Cardiac fibroblast (primary cell): Measurements from ENCODE around the gene RFWD3.

Experiments used
- DNase-seq, 2 donors: peaks; one replicate each; pipeline versions ENCODE4 v3.0.0 to v3.0.0-alpha.2; 2010; ENCODE audit warnings: low read depth in 2 of 2
- H3K4me3 ChIP-seq, 2 donors: replicated peaks in 1 of 2; 1 replicate in 1 of 2; 2 replicates in 1 of 2; pipeline ENCODE4 v1.5.1; 2011; ENCODE audit warnings: low read depth in 2 of 2, low read length in 2 of 2, mild to moderate bottlenecking in 2 of 2, moderate library complexity in 1 of 2
- TF ChIP-seq, protein P1 (sequence below): IDR thresholded peaks from one replicate; pipeline ENCODE4 v1.5.1; 2011; ENCODE audit warnings: low read depth, mild to moderate bottlenecking, low read length, inconsistent platforms

RFWD3 gene

GRCh38 chr16:74635303-74635702, 31.4 kb downstream of the RFWD3 start:
- H3K4me3 ChIP-seq: no peak overlapping the region
- no peak for DNase-seq
- TF ChIP-seq, protein P1, sequence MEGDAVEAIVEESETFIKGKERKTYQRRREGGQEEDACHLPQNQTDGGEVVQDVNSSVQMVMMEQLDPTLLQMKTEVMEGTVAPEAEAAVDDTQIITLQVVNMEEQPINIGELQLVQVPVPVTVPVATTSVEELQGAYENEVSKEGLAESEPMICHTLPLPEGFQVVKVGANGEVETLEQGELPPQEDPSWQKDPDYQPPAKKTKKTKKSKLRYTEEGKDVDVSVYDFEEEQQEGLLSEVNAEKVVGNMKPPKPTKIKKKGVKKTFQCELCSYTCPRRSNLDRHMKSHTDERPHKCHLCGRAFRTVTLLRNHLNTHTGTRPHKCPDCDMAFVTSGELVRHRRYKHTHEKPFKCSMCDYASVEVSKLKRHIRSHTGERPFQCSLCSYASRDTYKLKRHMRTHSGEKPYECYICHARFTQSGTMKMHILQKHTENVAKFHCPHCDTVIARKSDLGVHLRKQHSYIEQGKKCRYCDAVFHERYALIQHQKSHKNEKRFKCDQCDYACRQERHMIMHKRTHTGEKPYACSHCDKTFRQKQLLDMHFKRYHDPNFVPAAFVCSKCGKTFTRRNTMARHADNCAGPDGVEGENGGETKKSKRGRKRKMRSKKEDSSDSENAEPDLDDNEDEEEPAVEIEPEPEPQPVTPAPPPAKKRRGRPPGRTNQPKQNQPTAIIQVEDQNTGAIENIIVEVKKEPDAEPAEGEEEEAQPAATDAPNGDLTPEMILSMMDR: no peak

- TF ChIP-seq, protein P1: no peak
Observed at GRCh38 chr16:74633686-74634085, 33.0 kb downstream of the RFWD3 start.

GRCh38 chr16:74627506-74628220, 39.0 kb downstream of the RFWD3 start:
- H3K4me3 ChIP-seq: no peak overlapping the region
- peak in 1 of 2 donors; percentile 54 for DNase-seq
- TF ChIP-seq, protein P1: no peak

More at GRCh38 chr16:74633686-74634085, 33.0 kb downstream of the RFWD3 start:
- H3K4me3 ChIP-seq: no peak overlapping the region
- no peak for DNase-seq

- no peak overlapping the region for H3K4me3 ChIP-seq
- TF ChIP-seq, protein P1: no peak
- DNase-seq: peak in 1 of 2 donors; percentile 45
Observed at GRCh38 chr16:74626741-74627416, 39.8 kb downstream of the RFWD3 start.

DNA sequence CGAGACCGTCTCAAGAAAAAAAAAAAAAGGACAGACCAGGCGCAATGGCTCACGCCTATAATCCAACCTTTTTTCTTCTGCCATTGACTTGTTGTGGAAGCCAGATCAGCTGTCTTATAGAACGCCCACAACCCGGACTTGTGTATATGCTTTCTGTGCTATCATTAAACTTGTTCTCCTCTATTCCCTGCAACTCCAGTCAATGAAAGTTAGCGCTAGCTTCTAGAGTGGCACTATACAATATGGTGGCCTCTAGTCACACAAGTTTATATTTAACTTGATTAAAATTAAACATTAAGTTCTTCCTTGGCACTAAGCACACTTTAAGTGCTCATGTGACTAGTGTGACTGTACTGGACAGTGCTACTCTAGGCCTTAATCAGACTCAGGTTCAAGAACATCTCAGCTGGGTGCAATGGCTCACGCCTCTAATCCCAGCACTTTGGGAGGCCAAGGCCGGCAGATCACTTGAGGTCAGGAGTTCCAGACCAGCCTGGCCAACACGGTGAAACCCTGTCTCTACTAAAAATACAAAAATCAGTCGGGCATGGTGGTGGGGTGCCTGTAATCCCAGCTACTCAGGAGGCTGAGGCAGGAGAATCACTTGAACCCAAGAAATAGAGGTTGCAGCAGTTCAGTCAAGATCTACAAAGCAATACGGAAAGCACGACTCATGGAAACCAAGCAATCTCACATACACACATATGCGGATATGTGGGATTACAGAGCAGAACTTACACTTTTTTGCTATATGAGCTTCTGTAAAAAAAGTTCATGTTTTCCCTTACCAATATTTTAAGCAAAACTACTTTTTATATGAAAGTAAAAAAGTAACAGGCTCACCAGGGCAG, 41.0 kb downstream of the RFWD3 start:
- no peak overlapping the region for H3K4me3 ChIP-seq
- TF ChIP-seq, protein P1: no peak
- DNase-seq: no peak

- H3K4me3 ChIP-seq: no peak overlapping the region
- DNase-seq: no peak
- TF ChIP-seq, protein P1: no peak
Observed at GRCh38 chr16:74623839-74624235, 42.8 kb downstream of the RFWD3 start.
